PFSK-1 (cell line): ENCODE data around the gene PPARA.

Source experiments
- POLR2AphosphoS5 ChIP-seq: IDR thresholded peaks from 2 replicates; pipeline ENCODE4 v1.6.1; 2012; ENCODE audit warnings: low read depth, mild to moderate bottlenecking, control low read depth, low read length, moderate library complexity
- SIN3A ChIP-seq: IDR thresholded peaks from 2 replicates; pipeline ENCODE4 v1.6.1; 2012; ENCODE audit warnings: mild to moderate bottlenecking, low read length, moderate library complexity, borderline replicate concordance; ENCODE audit not compliant: insufficient read depth
- TAF1 ChIP-seq: IDR thresholded peaks from 2 replicates; pipeline ENCODE4 v1.6.1; 2012; ENCODE audit warnings: low read length, control low read depth, borderline replicate concordance; ENCODE audit not compliant: insufficient read depth
- TF ChIP-seq, protein P1 (sequence below), 2 experiments: IDR thresholded peaks; 2 replicates each; pipeline versions ENCODE4 v1.6.1 to v1.8.0; 2011 to 2012; ENCODE audit warnings: low read depth in 2 of 2, low read length in 2 of 2, control low read depth in 1 of 2, inconsistent platforms in 1 of 2, mild to moderate bottlenecking in 1 of 2, moderate library complexity in 1 of 2; ENCODE audit not compliant: insufficient read depth in 1 of 2

DNA sequence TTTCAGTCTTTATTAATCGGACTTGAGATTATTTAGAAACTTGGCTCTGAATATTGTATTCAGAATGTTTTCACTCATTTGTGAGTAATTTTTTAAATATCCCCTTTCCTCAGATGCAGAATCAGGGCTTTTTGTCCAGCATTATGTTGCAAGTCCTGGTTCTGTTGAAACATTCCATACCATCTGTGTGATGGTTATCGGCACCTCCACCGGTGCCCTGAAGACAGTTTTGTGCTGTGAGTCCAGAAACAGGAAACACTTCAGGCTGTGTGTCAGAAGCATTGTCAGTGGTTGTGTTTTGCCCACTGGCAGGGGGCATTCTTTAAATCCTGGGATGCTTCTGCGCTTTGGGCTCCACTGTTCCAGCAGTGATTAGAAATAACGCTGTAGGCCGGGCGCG, 79.4 kb downstream of the PPARA start:
- TF ChIP-seq TAF1 (no peak), POLR2AphosphoS5 (no peak), SIN3A (no peak)
- TF ChIP-seq, protein P1, sequence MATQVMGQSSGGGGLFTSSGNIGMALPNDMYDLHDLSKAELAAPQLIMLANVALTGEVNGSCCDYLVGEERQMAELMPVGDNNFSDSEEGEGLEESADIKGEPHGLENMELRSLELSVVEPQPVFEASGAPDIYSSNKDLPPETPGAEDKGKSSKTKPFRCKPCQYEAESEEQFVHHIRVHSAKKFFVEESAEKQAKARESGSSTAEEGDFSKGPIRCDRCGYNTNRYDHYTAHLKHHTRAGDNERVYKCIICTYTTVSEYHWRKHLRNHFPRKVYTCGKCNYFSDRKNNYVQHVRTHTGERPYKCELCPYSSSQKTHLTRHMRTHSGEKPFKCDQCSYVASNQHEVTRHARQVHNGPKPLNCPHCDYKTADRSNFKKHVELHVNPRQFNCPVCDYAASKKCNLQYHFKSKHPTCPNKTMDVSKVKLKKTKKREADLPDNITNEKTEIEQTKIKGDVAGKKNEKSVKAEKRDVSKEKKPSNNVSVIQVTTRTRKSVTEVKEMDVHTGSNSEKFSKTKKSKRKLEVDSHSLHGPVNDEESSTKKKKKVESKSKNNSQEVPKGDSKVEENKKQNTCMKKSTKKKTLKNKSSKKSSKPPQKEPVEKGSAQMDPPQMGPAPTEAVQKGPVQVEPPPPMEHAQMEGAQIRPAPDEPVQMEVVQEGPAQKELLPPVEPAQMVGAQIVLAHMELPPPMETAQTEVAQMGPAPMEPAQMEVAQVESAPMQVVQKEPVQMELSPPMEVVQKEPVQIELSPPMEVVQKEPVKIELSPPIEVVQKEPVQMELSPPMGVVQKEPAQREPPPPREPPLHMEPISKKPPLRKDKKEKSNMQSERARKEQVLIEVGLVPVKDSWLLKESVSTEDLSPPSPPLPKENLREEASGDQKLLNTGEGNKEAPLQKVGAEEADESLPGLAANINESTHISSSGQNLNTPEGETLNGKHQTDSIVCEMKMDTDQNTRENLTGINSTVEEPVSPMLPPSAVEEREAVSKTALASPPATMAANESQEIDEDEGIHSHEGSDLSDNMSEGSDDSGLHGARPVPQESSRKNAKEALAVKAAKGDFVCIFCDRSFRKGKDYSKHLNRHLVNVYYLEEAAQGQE (IDR thresholded peaks at IDR 0.05; ENCODE audit: insufficient read depth in 1 of 2, low read depth in 2 of 2, low read length in 2 of 2): no peak
